Astrocyte (in vitro differentiated cells and primary cell): ENCODE measurements around the gene UNC93B1. TPM values are rescaled to one million over a fixed set of nuclear protein-coding genes. Genes with fewer than 3 reads are reported as not detected.
A peak's percentile ranks its signal among the peaks of the same experiment; 100 is the strongest.

Experiments used
- DNase-seq: peaks from one replicate; pipeline ENCODE4 v3.0.0-alpha.2; 2010; ENCODE audit warnings: low read depth
- FAIRE-seq: peaks from 2 replicates; lab custom pipeline; 2011; peaks lifted over from hg19 to GRCh38; lab: Jason Lieb, UNC
- H2AFZ ChIP-seq: 2 replicates; pipeline ENCODE4 v1.6.0; 2012; ENCODE audit warnings: low read depth, low read length, inconsistent platforms
- H3K27ac ChIP-seq: 2 replicates; pipeline ENCODE4 v1.5.1; 2011; ENCODE audit warnings: low read depth, low read length, inconsistent platforms
- H3K27me3 ChIP-seq: 2 replicates; pipeline ENCODE4 v1.6.0; 2011; ENCODE audit warnings: low read length, inconsistent platforms; ENCODE audit not compliant: insufficient read depth
- H3K36me3 ChIP-seq: 2 replicates; pipeline ENCODE4 v1.5.1; 2011; ENCODE audit warnings: low read length, inconsistent platforms; ENCODE audit not compliant: insufficient read depth
- H3K4me1 ChIP-seq: 2 replicates; pipeline ENCODE4 v1.5.1; 2011; ENCODE audit warnings: low read length, inconsistent platforms; ENCODE audit not compliant: insufficient read depth
- H3K4me2 ChIP-seq: 2 replicates; pipeline ENCODE4 v1.6.0; 2012; ENCODE audit warnings: low read length, inconsistent platforms
- H3K4me3 ChIP-seq: 2 replicates; pipeline ENCODE4 v1.5.1; 2011; ENCODE audit warnings: low read depth, mild to moderate bottlenecking, low read length, inconsistent platforms; ENCODE audit not compliant: insufficient read depth
- H3K79me2 ChIP-seq: 2 replicates; pipeline ENCODE4 v1.6.0; 2012; ENCODE audit warnings: mild to moderate bottlenecking, low read length, inconsistent platforms; ENCODE audit not compliant: insufficient read depth
- H3K9ac ChIP-seq: 2 replicates; pipeline ENCODE4 v1.6.0; 2012; ENCODE audit warnings: mild to moderate bottlenecking, low read length, inconsistent platforms
- H3K9me3 ChIP-seq: 2 replicates; pipeline ENCODE4 v1.5.1; 2012; ENCODE audit warnings: low read depth, mild to moderate bottlenecking, low read length, inconsistent platforms; ENCODE audit not compliant: insufficient read depth
- H4K20me1 ChIP-seq: 2 replicates; pipeline ENCODE4 v1.6.0; 2012; ENCODE audit warnings: low read length, inconsistent platforms; ENCODE audit not compliant: insufficient read depth
- H3K27ac Mint-ChIP-seq: one replicate; pipeline ENCODE4 v1.8.0; 2021; ENCODE audit warnings: mild to moderate bottlenecking, mixed read lengths; ENCODE audit not compliant: unreplicated experiment
- H3K27me3 Mint-ChIP-seq: one replicate; pipeline ENCODE4 v1.8.0; 2021; ENCODE audit warnings: low read depth, mixed read lengths; ENCODE audit not compliant: unreplicated experiment
- H3K36me3 Mint-ChIP-seq: one replicate; pipeline ENCODE4 v1.8.0; 2021; ENCODE audit warnings: low read depth, mixed read lengths; ENCODE audit not compliant: unreplicated experiment
- H3K4me1 Mint-ChIP-seq: one replicate; pipeline ENCODE4 v1.8.0; 2021; ENCODE audit warnings: low read depth, mixed read lengths; ENCODE audit not compliant: unreplicated experiment
- H3K4me3 Mint-ChIP-seq: one replicate; pipeline ENCODE4 v1.8.0; 2021; ENCODE audit warnings: mild to moderate bottlenecking, moderate library complexity, mixed read lengths; ENCODE audit not compliant: unreplicated experiment
- H3K9me3 Mint-ChIP-seq: one replicate; pipeline ENCODE4 v1.8.0; 2021; ENCODE audit warnings: mild to moderate bottlenecking, mixed read lengths; ENCODE audit not compliant: unreplicated experiment
- EZH2 ChIP-seq: IDR thresholded peaks from 2 replicates; pipeline ENCODE4 v1.6.1; 2012; ENCODE audit warnings: mild to moderate bottlenecking, low read length, inconsistent platforms; ENCODE audit not compliant: insufficient read depth
- total RNA-seq: library from RNA; stranded (reverse); gene quantifications from 2 replicates; pipeline ENCODE4 v1.2.1, GENCODE V29; 2021
- TF ChIP-seq, protein P1 (sequence below): IDR thresholded peaks from 2 replicates; pipeline ENCODE4 v1.5.1; 2011; ENCODE audit warnings: low read depth, mild to moderate bottlenecking, inconsistent platforms, low read length, moderate library complexity; ENCODE audit not compliant: insufficient read depth

UNC93B1 gene
- total RNA-seq, 1 donor from 2014 or later = 37.3 TPM

GRCh38 chr11:67999201-67999629, 4.7 kb downstream of the UNC93B1 start:
- H3K4me2 ChIP-seq = no peak overlapping the region
- Mint-ChIP-seq H3K4me3 (no peak overlapping the region), H3K36me3 (peaks cover 14% of the 10 kb centered on the region), H3K4me1 (no peaks in the 10 kb centered on the region), H3K9me3 (no peaks in the 10 kb centered on the region), H3K27me3 (peaks cover 6% of the 10 kb centered on the region), H3K27ac (no peak overlapping the region)
- H3K27me3 ChIP-seq = no peaks in the 10 kb centered on the region
- no peaks in the 10 kb centered on the region for H3K4me1 ChIP-seq
- FAIRE-seq (no peak), DNase-seq (no peak)
- H3K4me3 ChIP-seq = no peak overlapping the region
- H3K27ac ChIP-seq = no peak overlapping the region
- no peaks in the 10 kb centered on the region for H3K9me3 ChIP-seq
- H3K79me2 ChIP-seq = no peaks in the 10 kb centered on the region
- no peak overlapping the region for H2AFZ ChIP-seq
- no peaks in the 10 kb centered on the region for H3K36me3 ChIP-seq
- no peak overlapping the region for H3K9ac ChIP-seq
- no peaks in the 10 kb centered on the region for H4K20me1 ChIP-seq
- TF ChIP-seq EZH2 = no peak
- TF ChIP-seq, protein P1, sequence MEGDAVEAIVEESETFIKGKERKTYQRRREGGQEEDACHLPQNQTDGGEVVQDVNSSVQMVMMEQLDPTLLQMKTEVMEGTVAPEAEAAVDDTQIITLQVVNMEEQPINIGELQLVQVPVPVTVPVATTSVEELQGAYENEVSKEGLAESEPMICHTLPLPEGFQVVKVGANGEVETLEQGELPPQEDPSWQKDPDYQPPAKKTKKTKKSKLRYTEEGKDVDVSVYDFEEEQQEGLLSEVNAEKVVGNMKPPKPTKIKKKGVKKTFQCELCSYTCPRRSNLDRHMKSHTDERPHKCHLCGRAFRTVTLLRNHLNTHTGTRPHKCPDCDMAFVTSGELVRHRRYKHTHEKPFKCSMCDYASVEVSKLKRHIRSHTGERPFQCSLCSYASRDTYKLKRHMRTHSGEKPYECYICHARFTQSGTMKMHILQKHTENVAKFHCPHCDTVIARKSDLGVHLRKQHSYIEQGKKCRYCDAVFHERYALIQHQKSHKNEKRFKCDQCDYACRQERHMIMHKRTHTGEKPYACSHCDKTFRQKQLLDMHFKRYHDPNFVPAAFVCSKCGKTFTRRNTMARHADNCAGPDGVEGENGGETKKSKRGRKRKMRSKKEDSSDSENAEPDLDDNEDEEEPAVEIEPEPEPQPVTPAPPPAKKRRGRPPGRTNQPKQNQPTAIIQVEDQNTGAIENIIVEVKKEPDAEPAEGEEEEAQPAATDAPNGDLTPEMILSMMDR = no peak

DNA sequence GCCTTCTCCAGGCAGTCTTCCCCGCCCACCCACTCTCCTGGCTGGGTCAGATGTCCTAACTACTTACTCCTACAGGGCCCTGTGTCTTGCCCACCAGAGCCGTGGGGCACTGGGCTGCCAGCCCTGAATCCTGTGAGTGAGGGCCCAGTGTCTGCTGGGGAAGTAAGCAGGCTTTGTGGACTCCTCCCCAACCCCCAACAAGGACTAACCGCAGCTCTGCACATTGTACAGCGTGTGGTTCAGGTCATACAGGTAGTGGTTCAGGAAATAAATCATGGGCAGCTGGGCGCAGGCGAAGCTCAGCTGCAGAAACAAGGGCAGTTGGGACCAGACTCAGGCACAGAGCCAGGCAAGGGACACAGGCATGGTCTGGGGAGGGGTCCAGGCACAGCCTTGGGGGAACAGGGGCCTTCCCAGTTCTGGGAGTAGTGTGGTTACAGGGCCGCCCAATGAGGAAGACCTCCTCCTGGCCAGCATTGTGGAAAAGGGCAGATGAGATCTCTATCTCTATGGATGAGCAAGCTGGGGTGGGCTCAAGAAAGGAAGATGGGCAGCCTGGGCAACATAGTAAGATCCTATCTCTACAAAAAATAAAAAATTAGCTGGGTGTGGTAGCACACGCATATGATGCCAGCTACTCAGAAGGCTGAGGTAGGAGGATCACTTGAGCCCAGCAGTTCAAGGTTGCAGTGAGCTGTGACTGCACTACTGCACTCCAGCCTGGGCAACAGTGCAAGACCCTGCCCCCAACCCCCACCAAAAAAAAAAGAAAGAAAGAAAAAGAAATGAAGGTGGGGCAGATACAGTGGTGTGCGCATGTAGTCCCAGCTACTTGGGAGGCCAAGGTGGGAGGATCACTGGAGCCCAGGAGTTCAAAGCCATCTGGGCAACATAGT, 5.5 kb downstream of the UNC93B1 start:
- Histone ChIP-seq H2AFZ (no peak overlapping the region), H3K27me3 (no peaks in the 10 kb centered on the region), H3K4me2 (no peak overlapping the region), H3K27ac (no peak overlapping the region), H4K20me1 (no peaks in the 10 kb centered on the region), H3K9me3 (no peaks in the 10 kb centered on the region), H3K79me2 (no peaks in the 10 kb centered on the region), H3K9ac (no peak overlapping the region), H3K4me1 (no peaks in the 10 kb centered on the region), H3K36me3 (no peaks in the 10 kb centered on the region), H3K4me3 (no peak overlapping the region)
- Mint-ChIP-seq H3K4me1 (no peaks in the 10 kb centered on the region), H3K27me3 (peaks cover 10% of the 10 kb centered on the region), H3K9me3 (no peaks in the 10 kb centered on the region), H3K36me3 (peaks cover 19% of the 10 kb centered on the region), H3K27ac (peak overlapping the region; percentile 41), H3K4me3 (no peak overlapping the region)
- DNase-seq (no peak), FAIRE-seq (no peak)
- TF ChIP-seq, protein P1 = no peak
- no peak for TF ChIP-seq EZH2

- Mint-ChIP-seq H3K4me3 (no peak overlapping the region), H3K36me3 (peaks cover 17% of the 10 kb centered on the region), H3K27me3 (peaks cover 12% of the 10 kb centered on the region), H3K9me3 (no peaks in the 10 kb centered on the region), H3K4me1 (no peaks in the 10 kb centered on the region), H3K27ac (no peak overlapping the region)
- no peaks in the 10 kb centered on the region for H3K4me1 ChIP-seq
- H3K27ac ChIP-seq = no peak overlapping the region
- H3K79me2 ChIP-seq = no peaks in the 10 kb centered on the region
- H3K9me3 ChIP-seq = no peaks in the 10 kb centered on the region
- H3K36me3 ChIP-seq = no peaks in the 10 kb centered on the region
- DNase-seq (no peak), FAIRE-seq (no peak)
- H4K20me1 ChIP-seq = no peaks in the 10 kb centered on the region
- no peak overlapping the region for H3K4me2 ChIP-seq
- TF ChIP-seq, protein P1 = no peak
- TF ChIP-seq EZH2 = no peak
- H3K4me3 ChIP-seq = no peak overlapping the region
- H3K9ac ChIP-seq = no peak overlapping the region
- no peaks in the 10 kb centered on the region for H3K27me3 ChIP-seq
- H2AFZ ChIP-seq = no peak overlapping the region
Measured at GRCh38 chr11:67997475-67997921, 6.4 kb downstream of the UNC93B1 start.
